Measurements from ENCODE around the gene CAMTA1.

GRCh38 chr1:7729761-7730160, 944.5 kb downstream of the CAMTA1 start:
- TF ChIP-seq CTCF (conservative IDR thresholded peaks at IDR 0.05; ENCODE audit: low read length), result no peak
- no peak for TF ChIP-seq EZH2phosphoT487 (IDR thresholded peaks at IDR 0.05; ENCODE audit: borderline replicate concordance, low read depth, low read length)
